HG02642 (cell line): Measurements from ENCODE around the gene PRSS22.

Source experiments
- ATAC-seq: cut with Tn5 transposase; IDR thresholded peaks from one replicate; pipeline ENCODE4 v1.9.1; 2021; ENCODE audit warnings: mild to moderate bottlenecking; ENCODE audit not compliant: unreplicated experiment, poor library complexity

PRSS22 gene

GRCh38 chr16:2818272-2818876 is 39.6 kb downstream of the PRSS22 start:
- ATAC-seq, result no peak

GRCh38 chr16:2817340-2818271 is 40.4 kb downstream of the PRSS22 start:
- no peak for ATAC-seq

GRCh38 chr16:2816751-2817339 is 41.1 kb downstream of the PRSS22 start, which contains the start of gene PRSS21:
Gene PRSS21 (plus strand): TSS chr16:2817237. CDS start chr16:2817269, 32 bp downstream.
- ATAC-seq, result no peak

GRCh38 chr16:2815299-2815771 is 42.6 kb downstream of the PRSS22 start:
- no peak for ATAC-seq

GRCh38 chr16:2814551-2815298 is 43.2 kb downstream of the PRSS22 start:
- no peak for ATAC-seq

GRCh38 chr16:2813771-2814221 is 44.2 kb downstream of the PRSS22 start:
- no peak for ATAC-seq

- ATAC-seq, result no peak
Measured at GRCh38 chr16:2811703-2812471, 46.1 kb downstream of the PRSS22 start.

- no peak for ATAC-seq
Measured at GRCh38 chr16:2810651-2811050, 47.3 kb downstream of the PRSS22 start.

- no peak for ATAC-seq
Measured at GRCh38 chr16:2809149-2809760, 48.7 kb downstream of the PRSS22 start.

- ATAC-seq, result no peak
Measured at GRCh38 chr16:2808181-2808580, 49.8 kb downstream of the PRSS22 start.

- ATAC-seq, result no peak
Measured at GRCh38 chr16:2806286-2806685, 51.7 kb downstream of the PRSS22 start.

GRCh38 chr16:2804728-2805127 is 53.2 kb downstream of the PRSS22 start:
- ATAC-seq, result no peak

GRCh38 chr16:2803545-2804195 is 54.3 kb downstream of the PRSS22 start:
- ATAC-seq, result no peak
